Measurements from ENCODE around the gene NLRP8.

DNA sequence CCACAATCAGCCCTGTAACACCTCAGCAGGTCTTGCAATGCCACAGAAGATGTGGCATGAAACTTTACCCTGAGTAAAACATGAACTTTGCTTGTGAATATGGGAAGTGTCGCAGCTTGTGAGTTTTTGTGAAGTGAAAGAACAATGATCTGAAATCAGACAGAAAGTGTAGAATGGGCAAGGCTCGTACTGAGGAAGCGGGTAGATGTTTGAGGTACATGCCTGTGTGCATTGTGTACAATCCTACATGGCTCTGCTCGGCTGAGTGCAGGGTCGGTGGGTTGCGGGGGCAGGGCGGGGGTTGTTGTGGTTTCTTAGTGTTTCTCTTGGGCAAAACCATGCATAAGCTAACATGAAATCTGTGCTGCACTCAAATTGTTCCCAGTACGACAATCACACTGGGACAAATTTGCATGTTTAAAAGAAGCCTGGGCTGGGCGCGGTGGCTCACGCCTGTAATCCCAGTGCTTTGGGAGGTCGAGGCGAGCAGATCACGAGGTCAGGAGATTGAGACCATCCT lies 16.6 kb upstream of the NLRP8 start:
- TF ChIP-seq RNF2 (IDR thresholded peaks at IDR 0.05) (no peak), POLR2AphosphoS5 (IDR thresholded peaks at IDR 0.05; ENCODE audit: control insufficient read depth, insufficient read depth, low read depth, low read length) (no peak), TAF1 (IDR thresholded peaks at IDR 0.05; ENCODE audit: control insufficient read depth, extremely low read depth, insufficient read depth, low read length, severe bottlenecking) (no peak), ZNF3 (CRISPR knock-in tag; IDR thresholded peaks at IDR 0.05) (no peak), STAT5A (IDR thresholded peaks at IDR 0.05; ENCODE audit: borderline replicate concordance, low read length) (no peak), CCNT2 (IDR thresholded peaks at IDR 0.05; ENCODE audit: borderline replicate concordance, extremely low read depth, insufficient read length, low read depth, low read length) (no peak)
- TF ChIP-seq, protein P1, sequence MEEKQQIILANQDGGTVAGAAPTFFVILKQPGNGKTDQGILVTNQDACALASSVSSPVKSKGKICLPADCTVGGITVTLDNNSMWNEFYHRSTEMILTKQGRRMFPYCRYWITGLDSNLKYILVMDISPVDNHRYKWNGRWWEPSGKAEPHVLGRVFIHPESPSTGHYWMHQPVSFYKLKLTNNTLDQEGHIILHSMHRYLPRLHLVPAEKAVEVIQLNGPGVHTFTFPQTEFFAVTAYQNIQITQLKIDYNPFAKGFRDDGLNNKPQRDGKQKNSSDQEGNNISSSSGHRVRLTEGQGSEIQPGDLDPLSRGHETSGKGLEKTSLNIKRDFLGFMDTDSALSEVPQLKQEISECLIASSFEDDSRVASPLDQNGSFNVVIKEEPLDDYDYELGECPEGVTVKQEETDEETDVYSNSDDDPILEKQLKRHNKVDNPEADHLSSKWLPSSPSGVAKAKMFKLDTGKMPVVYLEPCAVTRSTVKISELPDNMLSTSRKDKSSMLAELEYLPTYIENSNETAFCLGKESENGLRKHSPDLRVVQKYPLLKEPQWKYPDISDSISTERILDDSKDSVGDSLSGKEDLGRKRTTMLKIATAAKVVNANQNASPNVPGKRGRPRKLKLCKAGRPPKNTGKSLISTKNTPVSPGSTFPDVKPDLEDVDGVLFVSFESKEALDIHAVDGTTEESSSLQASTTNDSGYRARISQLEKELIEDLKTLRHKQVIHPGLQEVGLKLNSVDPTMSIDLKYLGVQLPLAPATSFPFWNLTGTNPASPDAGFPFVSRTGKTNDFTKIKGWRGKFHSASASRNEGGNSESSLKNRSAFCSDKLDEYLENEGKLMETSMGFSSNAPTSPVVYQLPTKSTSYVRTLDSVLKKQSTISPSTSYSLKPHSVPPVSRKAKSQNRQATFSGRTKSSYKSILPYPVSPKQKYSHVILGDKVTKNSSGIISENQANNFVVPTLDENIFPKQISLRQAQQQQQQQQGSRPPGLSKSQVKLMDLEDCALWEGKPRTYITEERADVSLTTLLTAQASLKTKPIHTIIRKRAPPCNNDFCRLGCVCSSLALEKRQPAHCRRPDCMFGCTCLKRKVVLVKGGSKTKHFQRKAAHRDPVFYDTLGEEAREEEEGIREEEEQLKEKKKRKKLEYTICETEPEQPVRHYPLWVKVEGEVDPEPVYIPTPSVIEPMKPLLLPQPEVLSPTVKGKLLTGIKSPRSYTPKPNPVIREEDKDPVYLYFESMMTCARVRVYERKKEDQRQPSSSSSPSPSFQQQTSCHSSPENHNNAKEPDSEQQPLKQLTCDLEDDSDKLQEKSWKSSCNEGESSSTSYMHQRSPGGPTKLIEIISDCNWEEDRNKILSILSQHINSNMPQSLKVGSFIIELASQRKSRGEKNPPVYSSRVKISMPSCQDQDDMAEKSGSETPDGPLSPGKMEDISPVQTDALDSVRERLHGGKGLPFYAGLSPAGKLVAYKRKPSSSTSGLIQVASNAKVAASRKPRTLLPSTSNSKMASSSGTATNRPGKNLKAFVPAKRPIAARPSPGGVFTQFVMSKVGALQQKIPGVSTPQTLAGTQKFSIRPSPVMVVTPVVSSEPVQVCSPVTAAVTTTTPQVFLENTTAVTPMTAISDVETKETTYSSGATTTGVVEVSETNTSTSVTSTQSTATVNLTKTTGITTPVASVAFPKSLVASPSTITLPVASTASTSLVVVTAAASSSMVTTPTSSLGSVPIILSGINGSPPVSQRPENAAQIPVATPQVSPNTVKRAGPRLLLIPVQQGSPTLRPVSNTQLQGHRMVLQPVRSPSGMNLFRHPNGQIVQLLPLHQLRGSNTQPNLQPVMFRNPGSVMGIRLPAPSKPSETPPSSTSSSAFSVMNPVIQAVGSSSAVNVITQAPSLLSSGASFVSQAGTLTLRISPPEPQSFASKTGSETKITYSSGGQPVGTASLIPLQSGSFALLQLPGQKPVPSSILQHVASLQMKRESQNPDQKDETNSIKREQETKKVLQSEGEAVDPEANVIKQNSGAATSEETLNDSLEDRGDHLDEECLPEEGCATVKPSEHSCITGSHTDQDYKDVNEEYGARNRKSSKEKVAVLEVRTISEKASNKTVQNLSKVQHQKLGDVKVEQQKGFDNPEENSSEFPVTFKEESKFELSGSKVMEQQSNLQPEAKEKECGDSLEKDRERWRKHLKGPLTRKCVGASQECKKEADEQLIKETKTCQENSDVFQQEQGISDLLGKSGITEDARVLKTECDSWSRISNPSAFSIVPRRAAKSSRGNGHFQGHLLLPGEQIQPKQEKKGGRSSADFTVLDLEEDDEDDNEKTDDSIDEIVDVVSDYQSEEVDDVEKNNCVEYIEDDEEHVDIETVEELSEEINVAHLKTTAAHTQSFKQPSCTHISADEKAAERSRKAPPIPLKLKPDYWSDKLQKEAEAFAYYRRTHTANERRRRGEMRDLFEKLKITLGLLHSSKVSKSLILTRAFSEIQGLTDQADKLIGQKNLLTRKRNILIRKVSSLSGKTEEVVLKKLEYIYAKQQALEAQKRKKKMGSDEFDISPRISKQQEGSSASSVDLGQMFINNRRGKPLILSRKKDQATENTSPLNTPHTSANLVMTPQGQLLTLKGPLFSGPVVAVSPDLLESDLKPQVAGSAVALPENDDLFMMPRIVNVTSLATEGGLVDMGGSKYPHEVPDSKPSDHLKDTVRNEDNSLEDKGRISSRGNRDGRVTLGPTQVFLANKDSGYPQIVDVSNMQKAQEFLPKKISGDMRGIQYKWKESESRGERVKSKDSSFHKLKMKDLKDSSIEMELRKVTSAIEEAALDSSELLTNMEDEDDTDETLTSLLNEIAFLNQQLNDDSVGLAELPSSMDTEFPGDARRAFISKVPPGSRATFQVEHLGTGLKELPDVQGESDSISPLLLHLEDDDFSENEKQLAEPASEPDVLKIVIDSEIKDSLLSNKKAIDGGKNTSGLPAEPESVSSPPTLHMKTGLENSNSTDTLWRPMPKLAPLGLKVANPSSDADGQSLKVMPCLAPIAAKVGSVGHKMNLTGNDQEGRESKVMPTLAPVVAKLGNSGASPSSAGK (IDR thresholded peaks at IDR 0.05) = no peak
- TF ChIP-seq, protein P2, sequence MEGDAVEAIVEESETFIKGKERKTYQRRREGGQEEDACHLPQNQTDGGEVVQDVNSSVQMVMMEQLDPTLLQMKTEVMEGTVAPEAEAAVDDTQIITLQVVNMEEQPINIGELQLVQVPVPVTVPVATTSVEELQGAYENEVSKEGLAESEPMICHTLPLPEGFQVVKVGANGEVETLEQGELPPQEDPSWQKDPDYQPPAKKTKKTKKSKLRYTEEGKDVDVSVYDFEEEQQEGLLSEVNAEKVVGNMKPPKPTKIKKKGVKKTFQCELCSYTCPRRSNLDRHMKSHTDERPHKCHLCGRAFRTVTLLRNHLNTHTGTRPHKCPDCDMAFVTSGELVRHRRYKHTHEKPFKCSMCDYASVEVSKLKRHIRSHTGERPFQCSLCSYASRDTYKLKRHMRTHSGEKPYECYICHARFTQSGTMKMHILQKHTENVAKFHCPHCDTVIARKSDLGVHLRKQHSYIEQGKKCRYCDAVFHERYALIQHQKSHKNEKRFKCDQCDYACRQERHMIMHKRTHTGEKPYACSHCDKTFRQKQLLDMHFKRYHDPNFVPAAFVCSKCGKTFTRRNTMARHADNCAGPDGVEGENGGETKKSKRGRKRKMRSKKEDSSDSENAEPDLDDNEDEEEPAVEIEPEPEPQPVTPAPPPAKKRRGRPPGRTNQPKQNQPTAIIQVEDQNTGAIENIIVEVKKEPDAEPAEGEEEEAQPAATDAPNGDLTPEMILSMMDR (IDR thresholded peaks at IDR 0.05 in 2 of 3, conservative IDR thresholded peaks at IDR 0.05 in 1 of 3; ENCODE audit: insufficient read depth in 2 of 3, low read depth in 1 of 3, low read length in 3 of 3) = no peak
- TF ChIP-seq, protein P3, sequence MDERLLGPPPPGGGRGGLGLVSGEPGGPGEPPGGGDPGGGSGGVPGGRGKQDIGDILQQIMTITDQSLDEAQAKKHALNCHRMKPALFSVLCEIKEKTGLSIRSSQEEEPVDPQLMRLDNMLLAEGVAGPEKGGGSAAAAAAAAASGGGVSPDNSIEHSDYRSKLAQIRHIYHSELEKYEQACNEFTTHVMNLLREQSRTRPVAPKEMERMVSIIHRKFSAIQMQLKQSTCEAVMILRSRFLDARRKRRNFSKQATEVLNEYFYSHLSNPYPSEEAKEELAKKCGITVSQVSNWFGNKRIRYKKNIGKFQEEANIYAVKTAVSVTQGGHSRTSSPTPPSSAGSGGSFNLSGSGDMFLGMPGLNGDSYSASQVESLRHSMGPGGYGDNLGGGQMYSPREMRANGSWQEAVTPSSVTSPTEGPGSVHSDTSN (CRISPR knock-in tag; IDR thresholded peaks at IDR 0.05; ENCODE audit: low read depth) = no peak
- TF ChIP-seq, protein P3 (tag; conservative IDR thresholded peaks at IDR 0.05; ENCODE audit: low read depth) = no peak
- TF ChIP-seq, protein P4, sequence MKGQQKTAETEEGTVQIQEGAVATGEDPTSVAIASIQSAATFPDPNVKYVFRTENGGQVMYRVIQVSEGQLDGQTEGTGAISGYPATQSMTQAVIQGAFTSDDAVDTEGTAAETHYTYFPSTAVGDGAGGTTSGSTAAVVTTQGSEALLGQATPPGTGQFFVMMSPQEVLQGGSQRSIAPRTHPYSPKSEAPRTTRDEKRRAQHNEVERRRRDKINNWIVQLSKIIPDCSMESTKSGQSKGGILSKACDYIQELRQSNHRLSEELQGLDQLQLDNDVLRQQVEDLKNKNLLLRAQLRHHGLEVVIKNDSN (CRISPR knock-in tag; IDR thresholded peaks at IDR 0.05) = no peak
- TF ChIP-seq, protein P5, sequence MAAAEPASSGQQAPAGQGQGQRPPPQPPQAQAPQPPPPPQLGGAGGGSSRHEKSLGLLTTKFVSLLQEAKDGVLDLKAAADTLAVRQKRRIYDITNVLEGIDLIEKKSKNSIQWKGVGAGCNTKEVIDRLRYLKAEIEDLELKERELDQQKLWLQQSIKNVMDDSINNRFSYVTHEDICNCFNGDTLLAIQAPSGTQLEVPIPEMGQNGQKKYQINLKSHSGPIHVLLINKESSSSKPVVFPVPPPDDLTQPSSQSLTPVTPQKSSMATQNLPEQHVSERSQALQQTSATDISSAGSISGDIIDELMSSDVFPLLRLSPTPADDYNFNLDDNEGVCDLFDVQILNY (CRISPR knock-in tag; IDR thresholded peaks at IDR 0.05) = no peak

Measured in K562 (cell line).